Activated T-cell treated with anti-CD3 and anti-CD28 coated beads, Interleukin-2, amount 50 U/mL, for 24 hours (primary cell): Measurements from ENCODE around the gene IL1RN.

Source experiments
- DNase-seq: peaks from one replicate; pipeline ENCODE4 v3.0.0-alpha.2; 2020
- H3K27ac Mint-ChIP-seq: 2 replicates; pipeline ENCODE4 v1.8.0; 2020; ENCODE audit warnings: mild to moderate bottlenecking, mixed read lengths
- H3K27me3 Mint-ChIP-seq: 2 replicates; pipeline ENCODE4 v1.8.0; 2020; ENCODE audit warnings: mixed read lengths
- H3K36me3 Mint-ChIP-seq: 2 replicates; pipeline ENCODE4 v1.8.0; 2020; ENCODE audit warnings: low read depth, mixed read lengths
- H3K4me1 Mint-ChIP-seq: 2 replicates; pipeline ENCODE4 v1.8.0; 2020; ENCODE audit warnings: low read depth, mixed read lengths
- H3K4me3 Mint-ChIP-seq: 2 replicates; pipeline ENCODE4 v1.8.0; 2020; ENCODE audit warnings: mild to moderate bottlenecking, moderate library complexity, mixed read lengths
- H3K9me3 Mint-ChIP-seq: 2 replicates; pipeline ENCODE4 v1.8.0; 2020; ENCODE audit warnings: mixed read lengths

Gene IL1RN, protein sequence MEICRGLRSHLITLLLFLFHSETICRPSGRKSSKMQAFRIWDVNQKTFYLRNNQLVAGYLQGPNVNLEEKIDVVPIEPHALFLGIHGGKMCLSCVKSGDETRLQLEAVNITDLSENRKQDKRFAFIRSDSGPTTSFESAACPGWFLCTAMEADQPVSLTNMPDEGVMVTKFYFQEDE

DNA sequence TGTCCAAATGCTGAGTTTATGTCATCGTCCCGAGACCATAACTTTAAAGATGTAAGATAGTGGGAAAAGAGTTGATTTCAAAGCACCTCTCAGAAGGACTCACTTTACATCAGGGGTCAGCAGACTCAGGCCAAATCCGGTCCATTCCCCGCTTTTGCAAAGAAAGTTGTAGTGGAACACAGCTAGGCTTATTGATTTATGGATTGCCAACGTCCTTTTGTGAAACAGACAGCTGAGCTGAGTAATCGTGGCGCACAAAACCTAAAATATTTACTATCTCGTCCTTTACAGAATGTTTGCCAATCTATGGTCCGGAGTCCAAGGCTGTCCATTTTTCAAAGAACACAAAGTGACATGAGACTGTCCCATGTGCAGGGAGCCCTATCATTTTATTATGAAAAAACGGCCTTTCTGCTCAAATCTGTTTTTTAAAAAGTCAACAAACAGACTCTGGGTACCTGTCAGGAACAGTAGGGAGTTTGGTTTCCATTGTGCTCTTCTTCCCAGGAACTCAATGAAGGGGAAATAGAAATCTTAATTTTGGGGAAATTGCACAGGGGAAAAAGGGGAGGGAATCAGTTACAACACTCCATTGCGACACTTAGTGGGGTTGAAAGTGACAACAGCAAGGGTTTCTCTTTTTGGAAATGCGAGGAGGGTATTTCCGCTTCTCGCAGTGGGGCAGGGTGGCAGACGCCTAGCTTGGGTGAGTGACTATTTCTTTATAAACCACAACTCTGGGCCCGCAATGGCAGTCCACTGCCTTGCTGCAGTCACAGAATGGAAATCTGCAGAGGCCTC, at the start of gene IL1RN:
IL1RN (plus strand) TSS at position 754 of the 801 bp plus-strand sequence; CDS start at position 781, 27 bp downstream.
- Mint-ChIP-seq H3K4me3 (no peak within 1 kb of the TSS), H3K4me1 (peaks cover 47% of the 10 kb centered on the region), H3K27me3 (peaks cover 5% of the 10 kb centered on the region), H3K9me3 (no peaks in the 10 kb centered on the region), H3K36me3 (no peaks in the 10 kb centered on the region), H3K27ac (no peak within 1 kb of the TSS)
- no peak for DNase-seq

- DNase-seq: no peak
- no peak overlapping the region for H3K4me3 Mint-ChIP-seq
- no peaks in the 10 kb centered on the region for H3K27me3 Mint-ChIP-seq
- H3K36me3 Mint-ChIP-seq: no peaks in the 10 kb centered on the region
- no peaks in the 10 kb centered on the region for H3K9me3 Mint-ChIP-seq
- H3K4me1 Mint-ChIP-seq: peaks cover 18% of the 10 kb centered on the region
- H3K27ac Mint-ChIP-seq: no peak overlapping the region
These were observed 49.5 kb upstream of the IL1RN start for GRCh38 chr2:113077921-113078320.

DNA sequence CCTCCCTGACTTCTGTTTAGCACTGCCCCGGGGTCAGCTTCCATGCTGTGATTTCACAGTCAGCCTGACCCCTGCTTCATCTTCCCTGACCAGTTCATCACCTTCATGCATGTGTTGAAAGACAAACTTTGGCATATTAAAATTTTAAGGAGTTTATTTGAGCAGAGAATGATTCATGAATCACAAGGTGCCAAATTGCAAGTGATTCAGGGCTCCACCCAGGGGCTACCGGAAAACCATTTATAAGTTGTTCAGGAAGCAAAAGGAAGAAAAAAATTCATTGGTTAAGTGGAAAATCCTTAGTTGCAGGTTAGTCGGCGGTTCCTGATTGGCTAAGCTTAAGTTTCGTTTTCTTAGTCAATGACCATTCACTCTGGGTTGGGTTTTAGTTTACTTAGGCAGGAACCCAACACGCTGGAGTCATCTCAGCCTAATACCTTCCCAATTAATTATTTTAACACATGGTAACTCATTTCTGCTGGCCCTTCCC, 49.0 kb upstream of the IL1RN start:
- H3K27ac Mint-ChIP-seq: no peak overlapping the region
- peaks cover 23% of the 10 kb centered on the region for H3K4me1 Mint-ChIP-seq
- H3K36me3 Mint-ChIP-seq: no peaks in the 10 kb centered on the region
- no peak overlapping the region for H3K4me3 Mint-ChIP-seq
- no peaks in the 10 kb centered on the region for H3K27me3 Mint-ChIP-seq
- no peaks in the 10 kb centered on the region for H3K9me3 Mint-ChIP-seq
- no peak for DNase-seq

- peaks cover 28% of the 10 kb centered on the region for H3K4me1 Mint-ChIP-seq
- no peak overlapping the region for H3K27ac Mint-ChIP-seq
- H3K4me3 Mint-ChIP-seq: no peak overlapping the region
- no peak for DNase-seq
- H3K36me3 Mint-ChIP-seq: no peaks in the 10 kb centered on the region
- no peaks in the 10 kb centered on the region for H3K9me3 Mint-ChIP-seq
- H3K27me3 Mint-ChIP-seq: no peaks in the 10 kb centered on the region
These were observed 48.3 kb upstream of the IL1RN start for GRCh38 chr2:113079131-113079530.

- no peak overlapping the region for H3K4me3 Mint-ChIP-seq
- DNase-seq: peak; percentile 75
These were observed 47.3 kb upstream of the IL1RN start for GRCh38 chr2:113080134-113080533.

DNA sequence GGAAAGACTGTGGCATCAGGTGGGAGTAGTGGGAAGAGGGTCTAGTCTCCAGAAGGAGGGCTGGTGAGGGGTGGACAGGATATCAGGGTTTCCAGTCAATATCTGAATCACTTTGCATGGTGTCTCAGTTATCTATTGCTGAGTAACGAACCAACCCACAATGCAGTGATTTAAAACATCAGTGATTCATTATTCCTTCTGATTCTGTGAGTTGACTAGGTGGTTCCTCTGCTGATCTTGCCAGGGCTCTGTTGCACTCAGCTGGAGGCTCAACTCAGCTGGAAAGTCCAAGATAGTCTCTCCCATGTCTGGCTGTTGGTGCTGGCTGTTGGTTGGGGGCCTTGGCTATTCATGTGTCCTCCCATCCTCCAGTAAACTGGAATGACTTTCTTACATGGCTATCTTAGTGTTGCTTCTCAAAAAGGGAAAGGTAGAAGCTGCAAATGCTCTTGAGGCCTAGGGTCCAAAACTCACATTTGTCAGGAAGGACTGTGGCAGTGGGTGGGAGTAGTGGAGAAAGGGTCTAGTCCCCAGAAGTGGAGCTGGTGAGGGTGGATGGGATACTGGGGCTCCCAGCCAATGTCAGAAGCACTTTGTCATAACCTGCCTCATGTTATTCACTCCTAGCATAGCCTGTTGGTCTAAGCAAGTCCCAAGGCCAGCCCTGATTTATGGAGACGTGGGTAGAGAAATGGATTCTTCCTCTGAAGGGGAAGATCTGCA, 45.7 kb upstream of the IL1RN start:
- Mint-ChIP-seq H3K4me3 (no peak overlapping the region), H3K4me1 (peaks cover 23% of the 10 kb centered on the region), H3K36me3 (no peaks in the 10 kb centered on the region)

More at GRCh38 chr2:113080134-113080533, 47.3 kb upstream of the IL1RN start:
- H3K9me3 Mint-ChIP-seq: no peaks in the 10 kb centered on the region
- H3K4me1 Mint-ChIP-seq: peaks cover 26% of the 10 kb centered on the region
- H3K27me3 Mint-ChIP-seq: no peaks in the 10 kb centered on the region
- no peak overlapping the region for H3K27ac Mint-ChIP-seq
- no peaks in the 10 kb centered on the region for H3K36me3 Mint-ChIP-seq

GRCh38 chr2:113083296-113083695, 44.1 kb upstream of the IL1RN start:
- Mint-ChIP-seq H3K27ac (peak overlapping the region; percentile 77), H3K36me3 (no peaks in the 10 kb centered on the region), H3K4me1 (peaks cover 23% of the 10 kb centered on the region), H3K27me3 (no peaks in the 10 kb centered on the region), H3K9me3 (no peaks in the 10 kb centered on the region), H3K4me3 (no peak overlapping the region)
- no peak for DNase-seq

More for the DNA sequence above, 45.7 kb upstream of the IL1RN start:
- H3K27ac Mint-ChIP-seq: no peak overlapping the region
- no peaks in the 10 kb centered on the region for H3K27me3 Mint-ChIP-seq
- H3K9me3 Mint-ChIP-seq: no peaks in the 10 kb centered on the region
- no peak for DNase-seq

- H3K4me3 Mint-ChIP-seq: no peak overlapping the region
- peak overlapping the region; percentile 2 for H3K27ac Mint-ChIP-seq
- no peak for DNase-seq
- H3K4me1 Mint-ChIP-seq: peaks cover 23% of the 10 kb centered on the region
- H3K9me3 Mint-ChIP-seq: no peaks in the 10 kb centered on the region
- no peaks in the 10 kb centered on the region for H3K36me3 Mint-ChIP-seq
- H3K27me3 Mint-ChIP-seq: no peaks in the 10 kb centered on the region
These were observed 43.0 kb upstream of the IL1RN start for GRCh38 chr2:113084249-113085000.

DNA sequence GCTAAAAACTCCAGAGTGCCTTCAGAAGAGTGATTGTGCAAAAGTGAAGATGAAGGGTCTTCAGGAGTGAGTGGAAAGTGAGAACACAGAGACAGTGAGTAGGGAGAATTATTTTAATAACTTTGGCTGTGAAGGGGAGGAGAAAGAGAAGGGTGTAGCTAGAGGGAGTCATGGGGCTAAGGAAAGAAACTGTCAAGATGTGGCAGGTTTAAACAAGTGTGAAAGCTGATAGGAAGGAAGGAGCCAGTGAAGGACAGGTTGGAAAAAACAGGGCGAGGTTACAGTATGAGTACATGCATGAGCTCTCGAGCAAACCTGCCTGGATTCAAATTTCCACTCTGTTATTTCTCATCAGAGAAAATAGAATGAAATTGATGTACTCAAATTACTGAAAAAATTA, 41.9 kb upstream of the IL1RN start:
- no peak for DNase-seq
- H3K9me3 Mint-ChIP-seq: no peaks in the 10 kb centered on the region
- no peaks in the 10 kb centered on the region for H3K36me3 Mint-ChIP-seq
- peaks cover 22% of the 10 kb centered on the region for H3K4me1 Mint-ChIP-seq
- H3K27me3 Mint-ChIP-seq: no peaks in the 10 kb centered on the region
- no peak overlapping the region for H3K27ac Mint-ChIP-seq
- no peak overlapping the region for H3K4me3 Mint-ChIP-seq

- Mint-ChIP-seq H3K9me3 (no peaks in the 10 kb centered on the region), H3K4me1 (peaks cover 9% of the 10 kb centered on the region), H3K27ac (no peak overlapping the region), H3K36me3 (no peaks in the 10 kb centered on the region), H3K4me3 (no peak overlapping the region), H3K27me3 (no peaks in the 10 kb centered on the region)
- no peak for DNase-seq
These were observed 39.0 kb upstream of the IL1RN start for GRCh38 chr2:113088213-113088992.

- Mint-ChIP-seq H3K36me3 (no peaks in the 10 kb centered on the region), H3K4me1 (no peaks in the 10 kb centered on the region), H3K4me3 (no peak overlapping the region), H3K9me3 (peaks cover under 1% of the 10 kb centered on the region), H3K27ac (no peak overlapping the region), H3K27me3 (no peaks in the 10 kb centered on the region)
- DNase-seq: no peak
These were observed 37.5 kb upstream of the IL1RN start for GRCh38 chr2:113089916-113090315.

DNA sequence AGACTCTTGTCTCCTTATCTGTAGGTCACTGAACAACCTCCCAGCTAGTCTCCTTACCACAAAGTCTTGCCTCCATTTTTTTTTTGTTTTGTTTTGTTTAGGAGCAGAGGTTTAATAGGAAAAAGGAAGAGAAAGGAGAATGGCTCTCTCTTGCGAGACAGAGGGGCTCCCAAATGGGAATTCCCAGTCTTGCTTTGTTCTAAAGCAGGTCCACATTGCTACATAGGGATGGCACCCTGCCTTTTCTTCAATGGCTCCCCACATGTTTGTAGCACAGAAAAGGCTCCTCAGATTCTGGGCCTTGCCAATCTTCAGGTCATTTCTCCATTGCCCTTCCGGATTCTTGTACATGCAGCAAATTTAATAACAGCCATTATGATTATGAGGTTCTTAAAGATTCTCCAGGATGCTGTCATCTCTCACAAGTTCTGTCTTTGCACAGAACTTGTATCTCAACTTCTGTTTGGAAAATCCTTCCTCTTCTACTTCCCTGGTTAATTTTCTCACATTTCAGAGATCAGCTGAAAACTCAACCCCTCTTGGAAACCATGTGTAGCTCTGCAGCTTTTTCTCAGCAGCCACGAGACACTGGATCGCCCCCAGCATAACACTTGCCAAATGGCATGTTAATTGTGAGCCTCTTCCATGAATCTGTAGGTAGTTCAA, 36.0 kb upstream of the IL1RN start:
- Mint-ChIP-seq H3K27ac (no peak overlapping the region), H3K27me3 (no peaks in the 10 kb centered on the region), H3K4me3 (no peak overlapping the region), H3K9me3 (peaks cover 4% of the 10 kb centered on the region), H3K36me3 (no peaks in the 10 kb centered on the region), H3K4me1 (no peaks in the 10 kb centered on the region)
- DNase-seq: no peak

GRCh38 chr2:113092864-113093612, 34.4 kb upstream of the IL1RN start:
- no peaks in the 10 kb centered on the region for H3K27me3 Mint-ChIP-seq
- peaks cover 16% of the 10 kb centered on the region for H3K4me1 Mint-ChIP-seq
- H3K9me3 Mint-ChIP-seq: peaks cover 16% of the 10 kb centered on the region
- H3K27ac Mint-ChIP-seq: no peak overlapping the region
- DNase-seq: no peak
- H3K4me3 Mint-ChIP-seq: no peak overlapping the region
- H3K36me3 Mint-ChIP-seq: peaks cover 6% of the 10 kb centered on the region
